ENCODE data around the gene STAG2.

The STAG2 gene

DNA sequence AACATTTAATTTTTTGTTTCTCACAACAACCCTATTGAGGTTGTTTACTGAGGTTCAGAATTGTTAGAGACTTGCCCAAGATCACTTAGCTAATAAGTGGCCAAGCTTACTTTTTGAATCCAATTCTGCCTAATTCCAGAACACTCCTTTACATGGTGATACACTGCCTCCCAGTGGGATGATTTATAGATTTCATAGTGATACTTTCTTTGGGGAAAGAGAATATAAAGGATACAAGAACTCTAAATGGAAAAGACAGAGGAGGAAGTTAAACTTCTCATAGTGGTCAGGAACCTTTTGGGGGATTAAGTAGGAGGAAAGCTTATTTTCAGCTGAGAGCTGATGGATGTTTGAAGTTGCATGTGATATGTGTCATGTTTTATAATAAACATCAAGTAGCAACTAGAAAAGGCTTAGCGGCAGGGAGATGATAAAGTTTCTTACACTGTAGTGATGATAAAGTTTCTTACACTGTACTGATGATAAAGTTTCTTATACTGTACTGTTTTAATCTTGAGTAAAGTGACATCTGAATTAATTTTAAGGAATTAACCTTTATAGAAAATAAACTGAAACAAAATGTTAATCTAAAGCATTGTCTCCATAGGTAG, 15.3 kb downstream of the STAG2 start:
- DNase-seq = no peak

DNA sequence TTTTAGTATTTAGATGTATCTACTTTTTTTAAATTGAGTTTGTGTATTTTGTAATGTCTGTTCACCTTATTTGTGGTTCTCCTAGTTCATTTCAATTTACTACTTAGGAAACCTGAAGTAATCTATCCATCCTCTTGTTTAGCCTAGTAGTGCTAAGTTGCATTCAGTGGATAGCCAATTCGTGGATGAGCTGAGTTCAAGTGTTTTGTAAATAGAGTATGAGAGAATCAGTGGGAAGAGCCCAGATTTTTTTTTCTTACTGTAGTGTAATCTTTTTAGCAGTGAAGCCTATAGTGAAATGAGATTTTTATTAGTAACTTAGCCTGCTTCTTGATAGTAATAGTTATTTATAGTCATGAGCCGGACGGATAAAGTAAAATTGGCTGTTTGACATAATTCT, 21.7 kb downstream of the STAG2 start:
- DNase-seq = no peak

DNA sequence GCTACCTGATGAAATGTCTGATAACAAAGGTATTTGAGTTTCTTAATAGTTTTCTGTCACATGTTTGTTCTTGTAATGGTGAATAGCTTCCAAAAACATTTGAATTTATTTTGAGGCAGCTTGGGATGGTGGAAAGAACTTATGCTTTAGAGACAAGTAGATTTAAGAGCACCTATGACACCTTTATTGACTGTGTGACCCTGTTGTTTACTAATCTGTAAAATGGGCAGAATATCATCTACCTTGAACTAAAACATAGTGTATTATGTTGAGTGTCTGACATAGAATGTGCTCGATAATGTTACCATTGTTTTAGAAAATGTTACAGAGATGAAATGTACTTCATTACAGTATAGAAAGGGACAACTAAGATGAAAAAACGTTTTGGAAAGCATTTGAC, 24.9 kb downstream of the STAG2 start:
- no peak for DNase-seq

DNA sequence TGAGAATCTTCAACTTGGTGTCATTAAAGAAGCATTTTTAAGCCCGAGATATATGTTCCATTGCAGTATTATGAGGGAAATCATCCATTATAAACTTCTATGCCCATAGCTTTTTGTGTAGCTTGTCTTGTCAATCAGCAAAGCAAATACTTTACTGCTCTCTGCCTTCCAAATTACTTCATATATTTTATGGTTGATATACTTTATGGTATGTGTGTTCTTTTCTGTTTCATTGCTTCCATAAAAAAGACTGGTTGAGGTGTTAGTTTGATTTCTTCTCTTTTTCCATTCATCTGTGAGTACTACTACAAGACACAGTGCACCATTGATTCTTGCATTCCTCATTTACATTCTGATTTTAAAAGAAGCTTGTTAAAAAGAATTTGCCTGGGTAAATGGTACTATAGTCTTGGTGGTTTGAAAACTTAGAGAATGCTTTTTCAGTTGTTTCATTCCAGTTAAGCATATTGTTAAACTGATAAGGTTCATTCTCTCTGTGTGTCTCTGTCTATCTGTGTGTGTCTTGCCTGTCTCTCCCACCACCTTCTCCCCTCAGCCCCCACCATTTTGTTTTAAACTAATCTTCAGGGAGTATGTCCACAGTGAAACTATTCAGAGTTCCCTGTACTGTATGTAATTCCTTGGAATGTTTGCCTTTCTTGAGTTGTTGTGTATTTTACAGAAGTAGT, 27.1 kb downstream of the STAG2 start:
- no peak for DNase-seq

DNA sequence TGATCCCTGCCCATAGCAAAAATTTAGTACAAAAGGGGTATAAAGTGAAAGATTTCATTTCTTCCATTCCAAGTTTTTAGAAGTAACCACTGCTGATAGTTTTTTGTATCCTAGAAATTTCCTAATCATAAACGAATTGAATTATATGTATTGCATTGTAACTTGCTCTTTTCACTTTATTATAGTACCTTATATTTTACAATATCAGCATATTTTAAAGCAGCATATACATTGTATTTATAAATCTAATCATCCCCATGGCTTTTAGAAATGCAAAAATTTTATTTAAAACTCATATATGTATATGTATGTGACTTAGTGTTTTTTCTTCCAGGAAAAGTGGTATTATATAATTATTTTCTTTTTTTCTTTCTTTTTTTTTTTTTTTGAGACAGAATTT, 27.7 kb downstream of the STAG2 start:
- DNase-seq = no peak

DNA sequence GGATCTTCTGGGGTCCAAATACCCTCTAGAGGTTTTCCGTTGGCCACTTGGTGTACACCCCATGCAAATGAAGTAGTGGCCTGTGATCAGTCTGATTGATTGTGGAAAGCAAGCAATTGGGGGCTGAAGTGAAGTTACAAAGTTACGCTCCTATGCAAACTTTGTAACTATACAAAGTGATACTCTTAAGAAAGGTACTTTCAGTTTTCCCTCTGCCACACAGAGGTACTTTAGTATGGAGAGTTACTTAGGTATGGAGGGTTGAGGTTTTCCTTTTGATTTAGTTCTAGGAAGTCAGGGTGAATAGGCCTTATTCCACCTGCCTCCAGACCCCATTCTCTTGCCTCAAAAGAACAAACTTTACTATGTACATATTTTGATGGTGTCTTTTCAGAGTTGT, 28.7 kb downstream of the STAG2 start:
- no peak for DNase-seq

DNA sequence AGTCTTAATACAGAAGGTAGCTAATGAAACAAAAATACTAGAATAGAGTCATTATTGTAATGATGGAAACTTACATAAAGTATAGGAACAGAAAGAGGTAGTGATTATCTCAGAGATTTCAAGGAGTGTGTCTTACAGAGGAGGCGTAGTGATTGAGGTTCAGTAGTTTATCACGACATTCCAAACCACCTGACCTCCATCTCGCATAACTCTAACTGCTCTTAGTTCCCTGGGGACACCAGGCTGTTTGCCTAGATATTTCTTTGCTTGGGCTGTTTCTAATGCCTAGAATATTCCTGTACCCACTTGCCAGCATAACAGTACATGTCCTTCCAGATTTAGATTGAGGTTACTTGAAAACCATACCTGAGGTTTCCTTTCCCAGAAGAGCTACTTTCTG, 29.1 kb downstream of the STAG2 start:
- DNase-seq = no peak

DNA sequence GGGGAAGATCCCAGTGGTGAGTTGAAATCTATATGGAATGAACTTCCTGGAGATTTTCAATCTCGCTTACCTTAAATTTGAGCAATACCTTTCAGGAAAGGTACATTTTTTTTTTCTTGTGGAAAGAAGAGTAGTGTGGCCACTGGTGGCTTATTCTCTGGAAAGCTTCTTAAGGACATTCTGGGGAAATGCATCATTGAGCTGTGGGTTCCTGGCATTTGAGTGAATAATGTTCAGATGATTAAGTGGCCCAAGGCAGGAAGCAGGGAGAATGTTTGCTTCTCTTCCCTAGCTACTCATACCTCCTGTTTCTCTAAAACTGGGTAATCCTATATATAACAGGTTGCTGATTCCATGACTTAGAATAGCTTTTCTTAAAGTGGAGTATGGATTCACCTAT, 31.8 kb downstream of the STAG2 start:
- no peak for DNase-seq

DNA sequence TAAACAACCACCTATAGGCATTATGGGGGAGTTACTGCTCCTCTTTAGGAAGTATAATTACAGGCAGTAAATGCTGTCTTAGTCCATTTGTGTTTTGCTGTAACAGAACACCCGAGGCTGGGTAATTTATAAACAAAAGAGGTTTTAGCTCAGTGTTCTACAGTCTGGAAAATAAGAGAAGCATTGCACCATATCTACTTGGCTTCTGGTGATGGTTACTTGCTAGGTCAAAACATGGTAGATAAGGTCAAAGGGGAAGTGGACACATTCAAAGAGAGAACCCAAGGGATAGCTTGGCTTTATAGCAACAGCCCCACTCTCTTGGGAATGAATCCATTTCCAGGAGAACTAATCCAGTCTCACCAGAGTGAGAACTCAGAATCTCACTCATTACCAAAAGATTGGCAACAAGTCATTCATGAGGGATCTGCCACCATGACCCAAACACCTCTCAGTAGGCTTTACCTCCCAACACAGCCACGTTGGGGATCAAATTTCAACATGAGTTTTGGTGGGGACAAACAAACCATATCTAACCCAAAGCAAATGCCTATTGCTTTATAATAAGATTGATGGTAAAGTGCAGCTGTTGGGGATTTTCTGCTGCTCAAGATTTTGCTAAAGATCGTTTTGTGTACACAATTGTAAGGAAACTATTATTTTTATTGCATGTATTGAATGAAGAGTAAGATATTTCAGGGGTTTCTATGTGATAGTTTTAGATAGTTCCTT, 32.6 kb downstream of the STAG2 start:
- DNase-seq = no peak

DNA sequence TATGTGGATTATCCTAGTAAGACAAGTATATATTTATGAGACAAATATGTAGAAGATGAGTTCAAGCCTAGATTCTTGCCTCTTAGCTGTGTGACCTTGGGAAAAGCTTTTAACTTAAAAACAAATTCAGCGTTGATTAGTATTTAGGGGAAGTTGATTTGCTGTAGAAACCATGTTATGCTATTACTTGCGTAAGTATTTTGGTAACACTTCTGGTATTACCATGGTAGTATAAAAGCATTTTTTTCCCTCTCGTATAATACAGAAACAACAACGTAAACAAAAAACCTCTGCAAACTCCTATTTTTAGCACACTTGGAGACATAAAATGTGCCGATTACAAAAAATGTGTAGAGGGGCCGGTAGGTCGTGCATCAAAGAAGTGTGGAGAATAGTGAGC, 33.2 kb downstream of the STAG2 start:
- no peak for DNase-seq

DNA sequence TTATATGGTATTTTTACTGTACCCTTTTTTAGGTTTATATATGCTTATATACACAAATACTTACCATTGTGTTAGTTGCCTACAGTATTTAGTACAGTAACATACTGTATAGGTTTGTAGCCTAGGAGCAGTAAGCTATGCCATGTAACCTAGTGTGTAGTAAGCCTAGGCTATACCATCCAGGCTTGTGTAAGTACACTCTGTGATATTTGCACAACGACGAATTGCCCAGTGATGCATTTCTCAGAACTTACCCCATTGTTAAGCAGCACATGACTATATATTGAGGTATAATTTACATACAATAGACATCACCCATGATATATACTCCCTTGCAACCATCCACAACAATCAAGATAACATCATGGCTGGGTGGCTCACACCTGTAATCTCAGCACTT, 40.1 kb downstream of the STAG2 start:
- DNase-seq = no peak

DNA sequence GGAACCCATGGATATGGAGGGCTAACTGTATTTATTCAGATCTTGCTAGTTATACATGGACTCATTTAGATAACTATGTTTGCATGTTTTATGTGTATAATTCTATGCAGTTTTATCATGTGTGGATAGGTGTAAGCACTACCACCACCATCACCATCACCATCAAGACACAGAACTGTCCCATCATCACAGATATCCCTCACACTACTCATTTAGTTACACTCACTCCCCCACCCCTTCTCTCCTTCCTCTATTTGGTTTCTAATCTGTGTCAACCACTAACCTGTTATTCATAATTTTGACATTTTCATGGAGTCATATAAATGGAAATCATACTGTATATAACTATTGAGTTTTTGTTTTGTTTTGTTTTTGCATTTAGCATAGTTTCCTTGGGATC, 43.7 kb downstream of the STAG2 start:
- no peak for DNase-seq

DNA sequence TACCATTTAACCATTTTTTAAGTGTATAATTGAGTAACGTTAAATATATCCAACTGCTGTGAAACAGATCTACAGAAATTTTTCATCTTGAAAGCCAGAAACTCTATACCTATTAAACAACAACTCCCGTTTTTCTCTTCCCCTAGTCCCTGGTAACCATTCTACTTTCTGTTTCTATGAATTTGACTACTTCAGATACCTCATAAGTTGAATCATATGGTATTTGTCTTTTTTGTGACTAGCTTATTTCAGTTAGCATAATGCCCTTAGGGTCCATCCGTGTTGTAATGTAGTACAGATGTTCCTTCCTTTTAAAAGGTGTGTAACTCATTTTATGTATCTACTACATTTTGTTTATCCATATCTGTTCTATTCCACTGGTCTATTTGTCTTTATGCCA, 48.7 kb downstream of the STAG2 start:
- no peak for DNase-seq

DNA sequence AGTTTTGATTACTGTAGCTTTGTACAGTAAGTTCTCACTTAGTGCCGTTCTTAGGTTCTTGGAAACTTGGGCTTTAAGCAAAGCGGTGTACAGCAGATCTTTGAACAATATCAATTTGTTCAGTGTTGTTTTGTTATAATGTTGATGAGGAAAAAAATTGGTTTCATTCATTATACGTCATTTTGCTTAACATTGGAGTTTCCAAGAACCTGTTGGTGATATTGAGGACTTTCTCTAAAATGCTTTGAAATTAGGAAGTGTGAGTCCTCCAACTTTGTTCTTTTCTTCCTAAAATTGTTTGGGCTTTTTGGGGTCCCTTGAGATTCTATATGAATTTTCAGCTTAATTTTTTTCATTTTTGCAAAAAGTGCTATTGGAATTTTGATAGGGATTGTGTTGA, 49.1 kb downstream of the STAG2 start:
- DNase-seq = no peak

DNA sequence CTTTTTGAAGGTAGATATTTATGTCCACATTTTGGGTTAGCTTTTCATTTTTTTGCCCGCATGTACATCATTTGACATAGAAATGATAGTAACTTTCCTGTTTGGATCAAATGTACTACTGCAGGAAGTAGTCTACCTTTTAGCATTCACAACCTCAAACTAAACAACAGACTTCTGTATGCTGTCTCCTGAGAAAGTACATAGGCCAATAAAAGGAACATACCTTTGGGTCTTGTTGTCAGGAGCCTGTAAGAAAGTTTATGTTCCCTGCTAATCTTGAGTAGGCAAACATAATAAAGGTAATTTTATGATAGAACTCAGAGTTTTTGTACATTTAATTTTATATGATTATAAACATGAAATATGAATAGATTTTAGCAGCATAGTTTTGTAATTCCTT, 54.2 kb downstream of the STAG2 start:
- DNase-seq = no peak

DNA sequence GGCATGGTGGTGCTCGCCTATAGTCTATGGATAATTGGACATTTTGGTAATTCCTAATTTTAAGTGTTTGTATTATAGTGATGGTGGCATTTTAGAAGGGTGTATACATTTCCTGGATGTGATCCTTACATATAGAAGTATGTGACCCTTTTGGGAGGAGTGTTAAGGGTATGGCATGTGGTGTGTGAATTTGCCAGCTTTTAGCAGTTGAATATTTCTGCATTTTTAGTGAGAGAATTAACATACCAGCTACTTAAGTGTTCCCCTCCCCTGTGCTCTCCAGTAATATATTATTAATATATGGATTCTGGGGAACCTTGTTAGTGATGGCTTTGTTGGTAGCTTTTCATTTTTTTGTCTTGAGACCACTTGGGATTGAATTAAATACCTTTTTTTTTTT, 55.3 kb downstream of the STAG2 start:
- no peak for DNase-seq

DNA sequence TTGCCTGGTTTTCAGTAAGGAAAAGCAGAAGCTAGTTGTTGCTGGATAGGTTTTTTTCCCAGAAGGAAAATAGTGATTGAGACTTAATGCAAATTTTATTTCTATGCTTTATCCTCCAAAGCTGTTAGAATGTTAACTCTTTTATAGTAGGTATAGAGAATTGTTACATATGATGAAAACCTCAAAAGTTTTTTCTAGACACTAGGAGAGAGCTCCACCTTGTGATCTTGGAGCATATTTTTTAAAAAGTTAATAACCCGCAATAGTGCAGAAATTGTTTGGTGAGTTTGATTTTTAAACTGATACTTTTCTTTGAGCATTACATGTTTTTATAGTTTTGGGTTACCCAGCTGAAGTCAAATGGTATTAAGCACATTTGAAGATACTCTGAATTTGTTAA, 56.5 kb downstream of the STAG2 start:
- no peak for DNase-seq

DNA sequence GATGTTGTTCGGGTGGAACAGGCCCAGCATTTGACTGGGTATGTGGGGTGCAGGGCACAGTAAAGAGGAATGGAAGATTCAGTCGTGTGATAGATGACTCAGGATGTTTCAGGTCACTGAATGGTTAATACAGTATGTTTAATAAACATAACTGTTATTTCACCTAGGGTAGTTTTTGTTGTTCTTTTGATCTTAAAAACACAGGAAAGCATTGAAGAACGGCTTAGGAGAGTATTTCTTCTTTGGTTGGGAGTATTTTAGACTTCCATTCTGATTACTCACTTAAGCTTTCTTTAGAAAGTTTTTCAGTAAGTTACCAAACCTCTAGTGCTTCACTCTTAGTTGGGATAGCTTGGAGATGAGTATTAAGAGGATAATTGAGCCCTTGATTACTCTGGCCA, 62.3 kb downstream of the STAG2 start:
- no peak for DNase-seq

DNA sequence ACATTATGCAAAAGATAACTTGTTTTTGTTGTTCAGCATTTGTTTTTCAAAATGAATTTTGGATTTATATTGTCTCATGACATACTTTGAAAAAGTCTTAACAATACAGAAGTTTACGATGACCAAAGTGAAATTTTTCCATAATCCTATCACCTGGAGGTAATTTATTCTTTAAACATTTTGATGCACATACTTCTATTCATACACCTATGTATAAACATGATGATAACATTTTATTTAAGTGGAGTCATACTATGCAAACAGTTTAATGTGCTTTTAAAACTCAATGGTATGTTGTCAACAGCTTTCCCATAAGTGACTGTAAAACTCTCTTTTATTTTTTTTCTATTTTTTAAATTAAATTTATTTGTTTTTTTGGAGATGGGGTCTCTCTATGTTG, 65.0 kb downstream of the STAG2 start:
- no peak for DNase-seq

DNA sequence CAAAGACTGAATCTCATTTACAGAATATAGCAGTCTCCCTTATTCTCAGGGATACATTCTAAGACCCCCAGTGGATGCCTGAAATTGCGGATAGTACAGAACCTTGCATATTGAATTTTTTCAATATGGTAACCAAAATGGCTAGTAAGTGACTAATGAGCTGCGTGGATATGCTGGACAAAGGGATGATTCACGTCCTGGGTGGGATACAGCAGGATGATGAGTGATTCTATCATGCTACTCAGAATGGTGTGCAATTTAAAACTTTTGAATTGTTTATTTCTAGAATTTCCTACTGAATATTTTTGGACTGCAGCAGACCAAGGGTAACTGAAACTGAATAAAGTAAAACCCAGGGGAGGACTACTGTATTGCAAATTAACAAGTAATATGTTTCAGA, 66.7 kb downstream of the STAG2 start:
- DNase-seq = no peak

DNA sequence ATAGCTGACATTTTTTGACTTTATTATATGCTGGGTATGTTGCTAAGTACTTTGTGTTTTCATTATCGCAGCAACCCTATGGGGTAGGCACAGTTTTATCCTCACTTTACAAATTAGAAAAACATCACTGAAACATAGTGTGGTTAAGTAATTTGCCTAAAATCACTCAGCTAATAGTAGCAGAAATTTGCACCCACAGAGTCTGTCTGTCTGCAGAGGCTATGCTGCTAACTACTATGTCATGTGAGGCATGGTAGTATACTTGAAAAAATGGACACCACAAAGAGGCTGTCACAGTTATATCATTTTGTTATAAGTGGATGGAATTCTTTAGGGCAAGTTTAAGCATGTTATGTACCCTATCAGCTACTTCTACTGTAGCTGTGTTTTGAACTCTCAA, 69.0 kb downstream of the STAG2 start:
- DNase-seq = no peak

DNA sequence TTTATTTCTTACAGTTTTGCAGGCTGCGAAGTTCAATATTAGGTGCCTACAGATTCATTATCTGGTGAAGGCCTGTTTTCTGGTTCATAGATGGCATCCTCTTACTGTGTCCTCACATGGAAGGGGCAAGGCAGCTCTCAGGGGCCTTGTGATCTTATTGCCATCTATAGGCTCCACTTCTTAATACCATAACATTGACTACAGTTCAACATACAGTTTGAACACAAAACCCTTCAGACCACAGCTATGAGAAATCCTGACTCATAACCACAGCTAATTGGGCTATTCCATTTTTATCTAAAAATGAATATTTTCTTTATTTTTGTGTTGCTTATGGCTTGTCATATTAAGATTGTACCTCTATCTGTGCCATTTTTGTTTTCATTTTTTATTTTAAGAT, 72.3 kb downstream of the STAG2 start:
- DNase-seq = no peak

DNA sequence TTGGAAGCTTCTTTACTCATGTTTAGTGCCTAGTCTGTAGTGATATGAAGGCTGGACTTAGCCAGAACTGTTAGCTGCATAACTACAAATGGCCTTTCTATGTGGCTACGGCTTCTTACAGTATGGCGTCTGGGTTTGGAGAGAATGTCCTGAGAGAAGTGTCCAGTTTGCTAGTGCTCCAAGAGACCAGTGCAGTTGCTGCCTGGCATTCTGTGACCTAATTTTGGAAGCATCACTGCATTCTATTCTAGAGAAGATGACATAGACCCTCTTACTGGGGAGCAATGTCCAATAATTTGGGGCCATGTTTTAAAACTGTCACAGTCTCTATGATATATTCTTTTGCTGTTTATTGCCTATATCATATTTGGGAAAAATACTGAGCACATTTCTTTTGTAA, 74.2 kb downstream of the STAG2 start:
- no peak for DNase-seq

DNA sequence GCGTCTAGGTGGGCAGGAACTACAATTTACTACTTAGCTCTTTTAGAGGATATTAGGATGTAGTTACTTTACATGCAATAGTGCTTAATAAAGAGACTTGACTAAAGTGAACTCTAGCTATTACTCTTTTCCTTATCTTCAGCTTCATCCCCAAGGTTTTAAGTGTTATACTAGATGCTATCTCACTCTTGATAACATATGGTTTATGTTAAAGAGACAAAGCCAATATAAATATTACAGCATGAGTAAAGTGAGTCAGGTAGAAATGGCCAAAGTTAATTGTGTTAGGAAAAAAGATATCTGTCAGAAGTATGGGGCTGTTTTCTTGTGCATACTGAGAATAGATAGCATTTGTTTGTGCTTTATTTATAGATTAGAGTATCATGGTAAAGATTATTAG, 80.5 kb downstream of the STAG2 start:
- DNase-seq = no peak

DNA sequence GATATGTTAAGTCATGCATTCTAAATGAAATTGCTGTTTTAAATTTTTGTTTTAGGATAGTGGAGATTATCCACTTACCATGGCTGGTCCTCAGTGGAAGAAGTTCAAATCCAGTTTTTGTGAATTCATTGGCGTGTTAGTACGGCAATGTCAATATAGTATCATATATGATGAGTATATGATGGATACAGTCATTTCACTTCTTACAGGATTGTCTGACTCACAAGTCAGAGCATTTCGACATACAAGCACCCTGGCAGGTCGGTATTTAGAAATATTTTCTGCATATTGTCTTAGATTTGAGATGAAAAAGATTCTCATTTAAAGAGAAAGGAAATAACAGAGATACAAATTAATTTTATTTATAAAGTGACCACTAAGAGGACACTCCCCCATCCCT, 83.6 kb downstream of the STAG2 start:
- no peak for DNase-seq

Measured in NCI-H1092 treated with DMSO at 0.1 percent for 48 hours (cell line).